Activated CD8-positive, alpha-beta memory T cell treated with anti-CD3 and anti-CD28 coated beads, Interleukin-2, amount 10 ng/mL, durations not matched to agents 7 days and 5 days (primary cell): ENCODE data around the gene ARHGAP15. TPM values are rescaled to one million over a fixed set of nuclear protein-coding genes. Genes with fewer than 3 reads are reported as not detected.

Experiments
- ATAC-seq: fragments of 150-1000 bp; cut with Tn5 transposase; one replicate; pipeline ENCODE4 v1.10.0; 2021; ENCODE audit warnings: moderate library complexity
- CTCF ChIA-PET: fragments of 350-600 bp; sonication (Branson Sonifier 250); formaldehyde crosslinking; loops from one replicate; lab custom pipeline; 2021; ENCODE audit warnings: antibody characterized with exemption; lab: Charles Lee
- DNase-seq: peaks from one replicate; pipeline ENCODE4 v3.0.0-alpha.2; 2020
- H3K27ac Mint-ChIP-seq: one replicate; pipeline ENCODE4 v1.8.0; 2021; ENCODE audit warnings: mild to moderate bottlenecking, mixed read lengths
- H3K27me3 Mint-ChIP-seq: one replicate; pipeline ENCODE4 v1.8.0; 2021; ENCODE audit warnings: mixed read lengths
- H3K36me3 Mint-ChIP-seq: one replicate; pipeline ENCODE4 v1.8.0; 2021; ENCODE audit warnings: mild to moderate bottlenecking, mixed read lengths
- H3K4me1 Mint-ChIP-seq: one replicate; pipeline ENCODE4 v1.8.0; 2021; ENCODE audit warnings: mixed read lengths
- H3K4me3 Mint-ChIP-seq: one replicate; pipeline ENCODE4 v1.8.0; 2021; ENCODE audit warnings: mild to moderate bottlenecking, moderate library complexity, mixed read lengths
- H3K9me3 Mint-ChIP-seq: one replicate; pipeline ENCODE4 v1.8.0; 2022; ENCODE audit warnings: low read depth, mixed read lengths
- total RNA-seq, 2 experiments: library from RNA; stranded (reverse); gene quantifications; one replicate each; pipeline ENCODE4 v1.2.3, GENCODE V29; 2021

The ARHGAP15 gene
- total RNA-seq, 2 experiments from 2014 or later, result 101 to 152 TPM

DNA sequence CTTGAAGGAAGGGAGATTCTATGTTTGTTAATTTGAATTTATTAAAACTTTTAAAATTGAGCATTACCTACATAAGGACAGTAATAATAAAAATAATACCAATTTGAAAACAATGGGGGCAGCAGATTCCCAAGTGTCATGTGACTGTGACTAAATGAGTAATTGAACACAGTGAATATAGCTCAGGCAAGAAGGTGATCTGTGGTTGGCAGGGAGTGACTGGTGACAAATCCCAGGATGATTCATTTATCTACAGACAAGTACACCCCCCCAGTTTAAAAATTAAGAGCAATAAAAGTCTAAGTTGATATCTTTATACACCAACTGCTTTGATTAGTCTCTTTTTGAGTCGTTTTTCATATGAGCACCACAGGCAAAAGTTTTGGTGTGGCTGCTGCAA, 299.5 kb downstream of the ARHGAP15 start:
- ATAC-seq (no peak), DNase-seq (no peak)
- Mint-ChIP-seq H3K36me3 (peaks cover 16% of the 10 kb centered on the region), H3K9me3 (no peaks in the 10 kb centered on the region), H3K27me3 (no peaks in the 10 kb centered on the region), H3K27ac (no peak overlapping the region), H3K4me3 (no peak overlapping the region), H3K4me1 (peaks cover 16% of the 10 kb centered on the region)
- CTCF ChIA-PET, result no interaction called here

DNA sequence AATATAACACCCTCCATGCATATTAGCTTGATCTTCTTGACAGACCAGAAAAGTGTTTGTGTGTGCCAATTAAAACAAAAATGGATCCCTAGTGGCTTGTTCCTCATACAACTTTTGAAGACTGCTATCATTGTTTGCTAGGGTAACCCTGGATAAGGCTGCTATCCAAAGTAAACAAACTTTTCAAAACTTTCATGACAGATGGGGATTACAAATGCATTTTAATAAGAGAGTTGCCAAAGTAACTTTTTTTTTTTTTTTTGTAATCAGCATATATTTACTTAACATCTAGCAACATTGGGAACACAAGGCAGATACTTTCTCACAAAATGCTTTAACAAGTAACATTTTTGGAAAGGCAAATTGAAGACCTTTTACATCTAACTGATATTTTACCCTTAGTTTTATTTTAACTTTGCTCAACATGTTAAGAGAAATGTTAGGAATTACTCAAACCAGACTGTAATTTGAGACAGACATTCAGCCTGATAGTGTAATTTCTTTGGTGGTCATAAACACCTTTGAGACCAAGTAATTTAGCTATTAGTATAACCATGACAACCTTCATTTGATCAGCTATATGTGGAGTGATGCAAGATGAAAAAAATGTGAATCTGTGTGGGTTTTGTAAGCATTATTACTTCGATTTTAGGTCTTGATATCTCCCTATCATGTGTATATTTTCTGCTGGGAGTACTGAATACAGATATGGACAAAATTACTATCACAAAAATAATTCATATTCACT, 300.9 kb downstream of the ARHGAP15 start:
- CTCF ChIA-PET, result no interaction called here
- ATAC-seq, result no peak
- peaks cover 16% of the 10 kb centered on the region for H3K4me1 Mint-ChIP-seq

DNA sequence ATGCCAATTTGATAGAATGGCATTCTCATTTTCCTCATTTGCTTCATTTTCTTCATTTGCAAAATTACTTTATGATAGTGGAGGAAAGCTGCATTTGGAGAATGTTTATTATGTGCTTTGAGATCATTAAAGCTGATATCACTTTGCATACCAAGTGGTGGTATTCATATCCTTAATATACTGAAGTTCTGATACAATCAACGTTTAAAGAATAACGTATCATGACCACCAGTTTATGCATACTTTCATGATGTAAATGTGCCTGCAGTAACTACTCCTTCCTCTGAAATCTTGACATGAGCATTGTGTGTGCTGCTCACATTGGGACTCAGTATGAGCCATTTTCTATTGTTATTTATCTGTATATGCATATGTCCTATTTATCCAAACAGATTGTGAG, 302.1 kb downstream of the ARHGAP15 start:
- no peak for ATAC-seq
- CTCF ChIA-PET, result no interaction called here
- H3K4me3 Mint-ChIP-seq, result no peak overlapping the region
- H3K36me3 Mint-ChIP-seq, result peaks cover 11% of the 10 kb centered on the region
- no peak for DNase-seq
- H3K27ac Mint-ChIP-seq, result no peak overlapping the region
- no peaks in the 10 kb centered on the region for H3K9me3 Mint-ChIP-seq
- no peaks in the 10 kb centered on the region for H3K27me3 Mint-ChIP-seq
- peaks cover 16% of the 10 kb centered on the region for H3K4me1 Mint-ChIP-seq

More for the DNA sequence above, 300.9 kb downstream of the ARHGAP15 start:
- H3K4me3 Mint-ChIP-seq, result no peak overlapping the region
- no peak overlapping the region for H3K27ac Mint-ChIP-seq
- no peak for DNase-seq
- H3K36me3 Mint-ChIP-seq, result peaks cover 15% of the 10 kb centered on the region
- H3K27me3 Mint-ChIP-seq, result no peaks in the 10 kb centered on the region
- H3K9me3 Mint-ChIP-seq, result no peaks in the 10 kb centered on the region

DNA sequence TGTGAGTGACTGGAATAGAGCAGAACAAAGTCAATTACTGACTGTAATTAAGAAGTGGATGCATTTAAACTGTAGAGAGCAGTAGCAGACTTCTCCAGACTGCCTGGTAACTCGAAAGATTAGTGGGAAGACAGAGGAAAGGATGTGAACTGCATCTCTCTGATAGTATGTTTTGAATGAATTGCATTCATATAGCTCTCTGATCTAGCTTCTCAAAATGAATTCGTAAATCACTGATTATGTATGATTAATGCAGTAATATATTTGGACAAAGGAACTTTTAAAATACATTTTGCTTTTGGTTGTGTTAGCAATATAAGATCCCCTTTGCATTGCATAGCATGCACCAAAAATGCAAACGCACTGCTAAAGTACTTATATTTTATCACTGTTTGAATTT, 304.0 kb downstream of the ARHGAP15 start:
- peaks cover 13% of the 10 kb centered on the region for H3K36me3 Mint-ChIP-seq
- ATAC-seq (no peak), DNase-seq (no peak)
- H3K27me3 Mint-ChIP-seq, result no peaks in the 10 kb centered on the region
- CTCF ChIA-PET, result no interaction called here
- no peak overlapping the region for H3K27ac Mint-ChIP-seq
- H3K4me1 Mint-ChIP-seq, result peaks cover 10% of the 10 kb centered on the region
- H3K4me3 Mint-ChIP-seq, result no peak overlapping the region
- no peaks in the 10 kb centered on the region for H3K9me3 Mint-ChIP-seq

DNA sequence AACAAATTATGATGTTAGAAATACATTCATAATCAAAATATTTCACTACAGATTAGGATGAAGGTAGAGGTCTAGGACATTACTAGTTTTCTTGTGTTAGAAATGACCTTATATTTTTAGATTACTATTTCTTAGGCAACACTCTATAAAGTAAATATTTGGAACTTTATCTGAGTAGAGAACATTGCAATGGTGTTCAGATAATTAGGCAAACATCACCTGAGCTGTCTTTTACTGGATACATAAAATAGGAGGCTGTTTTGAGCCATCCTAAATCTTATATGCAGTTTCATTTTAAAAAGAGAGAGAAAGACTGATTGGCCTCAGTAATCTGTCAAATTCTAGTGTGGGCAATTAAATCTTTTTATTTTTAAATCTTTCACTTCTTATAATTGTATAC, 304.6 kb downstream of the ARHGAP15 start:
- Mint-ChIP-seq H3K9me3 (no peaks in the 10 kb centered on the region), H3K27me3 (no peaks in the 10 kb centered on the region), H3K4me3 (no peak overlapping the region), H3K36me3 (peaks cover 18% of the 10 kb centered on the region), H3K4me1 (peaks cover 10% of the 10 kb centered on the region), H3K27ac (no peak overlapping the region)
- ATAC-seq (no peak), DNase-seq (no peak)
- CTCF ChIA-PET, result no interaction called here

DNA sequence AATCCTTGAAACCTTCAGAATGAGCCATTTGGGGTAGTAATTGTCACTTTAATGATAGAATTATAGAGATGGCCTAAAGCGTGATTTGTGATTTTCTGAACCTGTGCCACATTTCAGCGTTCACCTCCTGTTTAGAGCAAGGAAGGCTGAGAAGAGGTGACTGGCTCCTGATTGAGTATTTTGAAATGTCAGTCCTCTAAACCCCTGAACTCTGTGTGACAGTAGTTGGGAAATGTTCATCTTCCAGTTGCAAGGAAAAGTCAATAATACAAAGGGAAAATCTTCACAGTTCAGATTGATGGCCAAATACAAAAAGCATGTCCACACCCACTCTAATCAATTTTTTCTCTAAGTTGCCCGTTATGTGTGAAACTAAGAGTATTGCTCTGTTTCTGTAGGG, 305.2 kb downstream of the ARHGAP15 start:
- peaks cover 19% of the 10 kb centered on the region for H3K36me3 Mint-ChIP-seq
- CTCF ChIA-PET, result no interaction called here
- no peaks in the 10 kb centered on the region for H3K9me3 Mint-ChIP-seq
- ATAC-seq, result no peak
- peaks cover 8% of the 10 kb centered on the region for H3K4me1 Mint-ChIP-seq
- H3K4me3 Mint-ChIP-seq, result no peak overlapping the region
- DNase-seq, result no peak
- no peak overlapping the region for H3K27ac Mint-ChIP-seq
- no peaks in the 10 kb centered on the region for H3K27me3 Mint-ChIP-seq

DNA sequence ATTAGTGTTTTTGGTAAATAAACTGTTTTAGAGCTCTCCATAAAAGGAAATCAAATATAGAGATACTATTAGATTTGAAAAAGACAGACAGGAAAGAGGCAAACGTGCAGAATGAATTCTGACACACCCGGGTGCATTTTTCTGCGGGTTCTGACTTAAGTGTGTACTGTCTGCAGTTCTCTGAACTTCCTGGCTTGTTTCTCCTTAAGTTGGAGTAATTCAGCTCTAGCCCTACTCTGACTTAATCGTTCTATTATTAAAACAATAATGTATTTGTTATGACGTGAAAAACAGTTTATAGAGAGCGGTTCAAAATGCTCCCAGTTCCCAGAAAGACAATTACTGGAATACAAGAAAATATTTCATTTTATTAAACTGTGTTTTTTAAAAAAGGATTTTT, 305.9 kb downstream of the ARHGAP15 start:
- Mint-ChIP-seq H3K4me1 (peaks cover 8% of the 10 kb centered on the region), H3K36me3 (peaks cover 23% of the 10 kb centered on the region), H3K4me3 (no peak overlapping the region), H3K27ac (no peak overlapping the region), H3K9me3 (no peaks in the 10 kb centered on the region), H3K27me3 (no peaks in the 10 kb centered on the region)
- DNase-seq, result no peak
- CTCF ChIA-PET, result no interaction called here
- ATAC-seq, result no peak

DNA sequence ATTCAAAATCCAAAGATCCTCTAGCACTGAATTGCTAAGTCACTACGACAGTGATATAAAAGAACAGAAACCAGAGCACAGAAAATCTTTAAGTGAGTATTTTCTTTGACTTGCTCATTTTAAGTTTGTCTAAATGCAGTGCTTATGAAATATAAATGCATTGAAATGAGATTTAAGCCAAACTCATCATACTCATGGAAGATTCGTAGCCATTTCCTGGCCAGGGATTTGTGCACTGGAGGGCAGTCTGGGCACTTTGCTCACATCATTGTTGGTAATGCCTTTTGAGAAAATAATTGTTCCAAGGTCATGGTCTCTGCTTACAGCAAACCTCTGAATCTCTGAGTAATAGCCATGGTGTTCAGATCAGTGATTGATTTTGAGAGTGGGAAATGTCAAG, 307.7 kb downstream of the ARHGAP15 start:
- no peak for ATAC-seq
- CTCF ChIA-PET, result no interaction called here
- Mint-ChIP-seq H3K4me3 (no peak overlapping the region), H3K4me1 (no peaks in the 10 kb centered on the region), H3K27me3 (no peaks in the 10 kb centered on the region), H3K27ac (no peak overlapping the region), H3K9me3 (no peaks in the 10 kb centered on the region), H3K36me3 (peaks cover 23% of the 10 kb centered on the region)
- no peak for DNase-seq

DNA sequence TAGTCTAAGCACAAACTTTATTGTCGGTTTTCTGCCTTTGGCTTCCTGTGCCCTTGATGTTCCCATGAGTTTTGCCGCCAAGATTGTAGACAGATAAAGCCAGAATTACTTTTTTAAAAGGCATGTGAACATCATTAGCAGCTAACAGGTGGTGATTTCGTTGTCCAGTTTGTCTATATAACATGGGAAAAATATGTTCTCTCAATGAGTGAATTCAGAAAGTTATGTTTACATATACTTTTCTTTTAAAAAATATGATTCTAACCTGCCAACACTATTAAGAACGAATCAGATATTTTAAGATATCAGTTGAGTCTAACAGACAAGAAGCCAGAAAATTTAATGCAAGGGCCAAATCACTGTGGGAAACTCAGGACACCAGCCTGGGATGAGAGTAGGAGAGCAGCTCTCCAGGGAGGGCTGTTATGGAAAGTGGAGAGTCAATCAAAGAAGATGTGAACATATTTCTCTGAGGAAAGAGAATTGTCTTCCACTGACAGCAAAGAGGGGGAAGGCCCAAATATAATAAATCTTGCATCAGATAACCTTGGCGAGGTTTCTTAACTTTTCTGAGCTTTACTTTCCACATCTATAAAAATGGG, 311.3 kb downstream of the ARHGAP15 start:
- DNase-seq, result no peak
- peaks cover 36% of the 10 kb centered on the region for H3K36me3 Mint-ChIP-seq
- no peaks in the 10 kb centered on the region for H3K27me3 Mint-ChIP-seq
- ATAC-seq, result no peak
- CTCF ChIA-PET, result no interaction called here
- H3K4me3 Mint-ChIP-seq, result no peak overlapping the region
- H3K9me3 Mint-ChIP-seq, result no peaks in the 10 kb centered on the region
- H3K27ac Mint-ChIP-seq, result no peak overlapping the region
- H3K4me1 Mint-ChIP-seq, result no peaks in the 10 kb centered on the region

DNA sequence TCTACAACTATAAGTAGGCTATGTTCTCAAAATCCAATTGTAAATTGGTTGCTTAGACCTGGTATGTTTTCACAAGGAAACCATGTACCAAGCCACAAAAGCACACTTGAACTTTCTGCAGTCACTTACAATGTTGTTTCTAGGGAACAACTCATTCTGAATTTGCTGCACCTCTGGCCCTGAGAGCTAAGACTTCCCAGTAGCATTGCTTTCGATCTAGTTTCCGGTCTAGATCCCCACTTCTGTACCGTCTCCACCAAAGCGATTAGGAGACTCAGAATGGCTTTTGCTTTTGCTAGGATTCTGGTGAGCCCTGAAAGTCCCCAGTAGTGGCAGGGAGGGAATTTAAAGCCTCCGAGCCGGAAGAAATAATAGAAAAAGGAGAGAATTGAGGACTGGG, 313.0 kb downstream of the ARHGAP15 start:
- no peaks in the 10 kb centered on the region for H3K27me3 Mint-ChIP-seq
- H3K27ac Mint-ChIP-seq, result no peak overlapping the region
- no peak overlapping the region for H3K4me3 Mint-ChIP-seq
- CTCF ChIA-PET, result no interaction called here
- ATAC-seq (no peak), DNase-seq (no peak)
- peaks cover 30% of the 10 kb centered on the region for H3K36me3 Mint-ChIP-seq
- H3K9me3 Mint-ChIP-seq, result no peaks in the 10 kb centered on the region
- H3K4me1 Mint-ChIP-seq, result no peaks in the 10 kb centered on the region

DNA sequence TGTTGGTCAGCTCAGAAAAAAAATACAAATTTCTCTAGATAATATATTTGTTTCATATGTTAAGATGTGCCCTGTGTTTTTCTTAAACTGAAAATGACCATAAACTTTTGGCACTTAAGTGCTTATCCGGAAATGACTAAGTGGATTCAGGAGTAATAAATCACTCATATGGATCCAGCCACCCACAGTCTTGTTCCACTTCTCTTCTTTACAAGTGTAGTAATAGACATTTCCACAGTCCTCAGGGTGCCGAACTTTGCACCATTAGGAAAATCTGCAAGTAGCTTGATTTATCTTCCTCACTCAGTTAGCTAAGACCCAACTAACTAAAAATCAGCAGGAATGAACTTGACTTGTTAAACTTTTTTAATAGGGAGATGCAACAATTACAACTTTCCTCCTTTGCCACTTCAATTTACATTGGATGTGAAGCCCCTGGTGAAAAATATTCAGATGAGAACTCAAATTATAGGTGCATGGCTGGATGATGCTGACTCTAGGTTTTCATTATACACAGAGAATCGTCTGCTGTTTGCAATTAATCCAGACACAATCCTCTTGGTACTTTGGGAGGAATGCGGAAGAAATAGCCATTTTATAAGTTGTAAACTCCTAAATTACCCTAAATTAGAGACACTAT, 322.5 kb downstream of the ARHGAP15 start:
- H3K27ac Mint-ChIP-seq, result no peak overlapping the region
- CTCF ChIA-PET, result no interaction called here
- DNase-seq (no peak), ATAC-seq (no peak)
- H3K9me3 Mint-ChIP-seq, result no peaks in the 10 kb centered on the region
- no peak overlapping the region for H3K4me3 Mint-ChIP-seq
- peaks cover 32% of the 10 kb centered on the region for H3K36me3 Mint-ChIP-seq
- H3K4me1 Mint-ChIP-seq, result peaks cover 36% of the 10 kb centered on the region
- H3K27me3 Mint-ChIP-seq, result no peaks in the 10 kb centered on the region

DNA sequence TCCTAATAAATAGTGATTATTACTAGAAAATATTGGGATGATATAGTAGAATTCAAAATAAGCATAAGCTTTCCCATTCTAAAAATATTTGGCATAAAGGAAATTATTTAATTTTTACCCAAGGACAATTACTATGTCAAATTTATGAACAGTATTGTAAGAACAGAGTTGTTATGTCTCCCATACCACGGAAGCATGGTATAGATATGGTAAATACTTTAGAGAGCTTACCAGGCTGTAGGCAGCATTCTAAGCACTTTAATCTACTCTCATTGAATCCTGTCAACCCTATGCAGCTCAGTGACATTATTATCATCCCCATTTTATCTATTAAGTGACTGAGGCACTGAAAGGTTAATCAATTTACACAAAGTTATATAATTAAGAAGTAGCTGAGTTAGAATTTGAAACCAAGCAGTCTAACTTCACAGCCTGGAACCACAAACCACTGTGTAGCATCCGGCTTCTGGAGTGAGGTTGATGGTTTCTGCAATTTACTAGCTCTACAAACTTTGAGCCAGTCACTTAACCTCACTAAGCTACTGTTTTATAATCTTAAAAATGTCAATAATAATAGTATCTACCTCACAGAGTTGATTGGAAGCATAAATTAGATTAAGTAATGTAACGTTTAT, 323.7 kb downstream of the ARHGAP15 start:
- peak; percentile 89 for DNase-seq
- peak overlapping the region; percentile 56 for H3K27ac Mint-ChIP-seq
- H3K36me3 Mint-ChIP-seq, result peaks cover 32% of the 10 kb centered on the region
- CTCF ChIA-PET, result interaction anchor here (0.6 kb wide), 1 partner anchor 10 kb away, joined by 3 read pairs; no protein-coding TSS in a partner anchor
- peaks cover 36% of the 10 kb centered on the region for H3K4me1 Mint-ChIP-seq
- H3K27me3 Mint-ChIP-seq, result no peaks in the 10 kb centered on the region
- H3K9me3 Mint-ChIP-seq, result no peaks in the 10 kb centered on the region
- peak; percentile 92 for ATAC-seq
- no peak overlapping the region for H3K4me3 Mint-ChIP-seq

DNA sequence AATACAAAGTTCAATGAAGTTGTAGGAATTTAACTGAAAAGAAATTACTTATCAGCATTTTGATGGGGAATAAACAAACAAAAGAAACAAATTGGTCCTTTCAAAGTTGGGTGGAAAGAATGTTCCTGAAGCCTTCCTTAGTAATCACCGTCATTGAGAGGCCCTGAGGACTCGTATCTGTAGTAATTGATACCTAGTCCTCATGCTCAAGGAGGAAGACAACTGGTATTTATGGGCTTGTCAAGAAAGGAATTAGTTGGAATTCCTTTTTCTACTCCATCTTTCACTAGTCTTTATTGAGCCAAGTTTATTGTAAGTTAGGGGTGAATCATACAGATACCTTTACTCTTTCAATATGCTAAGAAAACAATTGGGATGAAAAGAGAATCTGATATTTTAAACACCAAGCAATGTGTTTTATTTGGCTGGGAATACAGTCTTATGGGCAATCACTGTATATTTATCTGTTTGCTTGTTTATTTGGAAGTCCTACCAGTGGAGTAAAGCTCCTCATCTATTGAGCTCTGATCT, 324.8 kb downstream of the ARHGAP15 start:
- ATAC-seq, result no peak
- H3K36me3 Mint-ChIP-seq, result peaks cover 32% of the 10 kb centered on the region
- H3K9me3 Mint-ChIP-seq, result no peaks in the 10 kb centered on the region
- CTCF ChIA-PET, result no interaction called here
- H3K27ac Mint-ChIP-seq, result no peak overlapping the region
- H3K27me3 Mint-ChIP-seq, result no peaks in the 10 kb centered on the region
- H3K4me1 Mint-ChIP-seq, result peaks cover 36% of the 10 kb centered on the region
- no peak for DNase-seq
- no peak overlapping the region for H3K4me3 Mint-ChIP-seq
